ENCODE data around the gene LTV1. TPM values are rescaled to one million over a fixed set of nuclear protein-coding genes. Genes with fewer than 3 reads are reported as not detected.
"Not testable (repeated sequence)": the region's sequence is repeated elsewhere in the genome, so short reads cannot be mapped to it uniquely, and the experiment has no call there.

LTV1 gene
- total and polyA plus RNA-seq, 2 experiments from 2014 or later, result 22.7 to 29.1 TPM

- Histone ChIP-seq H3K79me2 (peaks cover 32% of the 10 kb centered on the region), H3K36me3 (replicated peaks; ENCODE audit: insufficient read depth, low read depth) (no peaks in the 10 kb centered on the region), H4K20me1 (ENCODE audit: insufficient read depth, poor library complexity, severe bottlenecking) (no peaks in the 10 kb centered on the region), H3K4me2 (peak overlapping the region; percentile 81), H3K9me3 (ENCODE audit: low read depth) (no peaks in the 10 kb centered on the region), H3K27ac (peak overlapping the region; percentile 75), H3K9me2 (replicated peaks; ENCODE audit: insufficient read depth) (no peaks in the 10 kb centered on the region), H2AFZ (peak overlapping the region; percentile 50), H3K4me1 (ENCODE audit: insufficient read depth) (peaks cover 11% of the 10 kb centered on the region), H3K4me3 (peak overlapping the region; percentile 40), H3K27me3 (no peaks in the 10 kb centered on the region)
- DNase-seq (ENCODE audit: low spot score), result no peak
- WGBS (ENCODE audit: low lambda C conversion rate, missing lambda C conversion rate), result 1% methylated on average over 9 of the region's 9 CpGs
- no peak for TF ChIP-seq EZH2 (IDR thresholded peaks at IDR 0.05; ENCODE audit: borderline replicate concordance)
- TF ChIP-seq EZH2phosphoT487 (IDR thresholded peaks at IDR 0.05; ENCODE audit: low read depth, severe bottlenecking, unreplicated experiment), result no peak
- no peak for TF ChIP-seq CTCF (IDR thresholded peaks at IDR 0.05; ENCODE audit: poor library complexity)
Observed at GRCh38 chr6:143843677-143843999, 500 bp downstream of the LTV1 start.

- no peak for TF ChIP-seq EZH2phosphoT487 (IDR thresholded peaks at IDR 0.05; ENCODE audit: low read depth, severe bottlenecking, unreplicated experiment)
- TF ChIP-seq CTCF (IDR thresholded peaks at IDR 0.05; ENCODE audit: poor library complexity), result no peak
- TF ChIP-seq EZH2 (IDR thresholded peaks at IDR 0.05; ENCODE audit: borderline replicate concordance), result no peak
- peak overlapping the region; percentile 75 for H3K27ac ChIP-seq
- peaks cover 8% of the 10 kb centered on the region for H3K4me1 ChIP-seq (ENCODE audit: insufficient read depth)
- peak overlapping the region; percentile 40 for H3K4me3 ChIP-seq
- H3K9me3 ChIP-seq (ENCODE audit: low read depth), result no peaks in the 10 kb centered on the region
- no peaks in the 10 kb centered on the region for H4K20me1 ChIP-seq (ENCODE audit: insufficient read depth, poor library complexity, severe bottlenecking)
- peaks cover 32% of the 10 kb centered on the region for H3K79me2 ChIP-seq
- H2AFZ ChIP-seq, result peak overlapping the region; percentile 50
- no peaks in the 10 kb centered on the region for H3K9me2 ChIP-seq (replicated peaks; ENCODE audit: insufficient read depth)
- no peaks in the 10 kb centered on the region for H3K36me3 ChIP-seq (replicated peaks; ENCODE audit: insufficient read depth, low read depth)
- peak overlapping the region; percentile 81 for H3K4me2 ChIP-seq
- H3K27me3 ChIP-seq, result no peaks in the 10 kb centered on the region
- WGBS (ENCODE audit: low lambda C conversion rate, missing lambda C conversion rate), result 28% methylated on average over 4 of the region's 4 CpGs
- peak; percentile 15 for DNase-seq (ENCODE audit: low spot score)
Observed at GRCh38 chr6:143844006-143844405, 868 bp downstream of the LTV1 start.

GRCh38 chr6:143845033-143845432 is 1.9 kb downstream of the LTV1 start:
- Histone ChIP-seq H3K4me3 (no peak overlapping the region), H4K20me1 (ENCODE audit: insufficient read depth, poor library complexity, severe bottlenecking) (no peaks in the 10 kb centered on the region), H3K9me2 (replicated peaks; ENCODE audit: insufficient read depth) (no peaks in the 10 kb centered on the region), H3K36me3 (replicated peaks; ENCODE audit: insufficient read depth, low read depth) (no peaks in the 10 kb centered on the region), H3K27ac (no peak overlapping the region), H3K9me3 (ENCODE audit: low read depth) (no peaks in the 10 kb centered on the region), H3K4me1 (ENCODE audit: insufficient read depth) (peaks cover 5% of the 10 kb centered on the region), H3K4me2 (no peak overlapping the region), H2AFZ (no peak overlapping the region), H3K79me2 (peaks cover 39% of the 10 kb centered on the region), H3K27me3 (no peaks in the 10 kb centered on the region)
- TF ChIP-seq EZH2phosphoT487 (IDR thresholded peaks at IDR 0.05; ENCODE audit: low read depth, severe bottlenecking, unreplicated experiment) (no peak), EZH2 (IDR thresholded peaks at IDR 0.05; ENCODE audit: borderline replicate concordance) (no peak), CTCF (IDR thresholded peaks at IDR 0.05; ENCODE audit: poor library complexity) (no peak)
- 90% methylated on average over 5 of the region's 5 CpGs for WGBS (ENCODE audit: low lambda C conversion rate, missing lambda C conversion rate)
- DNase-seq (ENCODE audit: low spot score), result no peak

- 93% methylated on average over 3 of the region's 3 CpGs for WGBS (ENCODE audit: low lambda C conversion rate, missing lambda C conversion rate)
- H3K27ac ChIP-seq; H3K4me3 ChIP-seq; H3K9me2 ChIP-seq (replicated peaks; ENCODE audit: insufficient read depth); H3K4me1 ChIP-seq (ENCODE audit: insufficient read depth); H3K27me3 ChIP-seq; H3K36me3 ChIP-seq (replicated peaks; ENCODE audit: insufficient read depth, low read depth); H3K9me3 ChIP-seq (ENCODE audit: low read depth); H4K20me1 ChIP-seq (ENCODE audit: insufficient read depth, poor library complexity, severe bottlenecking); H3K4me2 ChIP-seq; DNase-seq (ENCODE audit: low spot score); H2AFZ ChIP-seq: not testable (repeated sequence)
- peaks cover 46% of the 10 kb centered on the region for H3K79me2 ChIP-seq
Observed at GRCh38 chr6:143851706-143852105, 8.6 kb downstream of the LTV1 start.

- not testable (repeated sequence) for H3K9me2 ChIP-seq (replicated peaks; ENCODE audit: insufficient read depth); H3K4me1 ChIP-seq (ENCODE audit: insufficient read depth); H2AFZ ChIP-seq; H3K36me3 ChIP-seq (replicated peaks; ENCODE audit: insufficient read depth, low read depth); H3K4me3 ChIP-seq; H3K27me3 ChIP-seq; H4K20me1 ChIP-seq (ENCODE audit: insufficient read depth, poor library complexity, severe bottlenecking); H3K4me2 ChIP-seq; DNase-seq (ENCODE audit: low spot score); H3K27ac ChIP-seq; H3K9me3 ChIP-seq (ENCODE audit: low read depth)
- H3K79me2 ChIP-seq, result peaks cover 28% of the 10 kb centered on the region
- 93% methylated on average over 1 of the region's 1 CpG for WGBS (ENCODE audit: low lambda C conversion rate, missing lambda C conversion rate)
Observed at GRCh38 chr6:143855057-143855456, 11.9 kb downstream of the LTV1 start.

- H3K4me2 ChIP-seq; H4K20me1 ChIP-seq (ENCODE audit: insufficient read depth, poor library complexity, severe bottlenecking); H3K4me1 ChIP-seq (ENCODE audit: insufficient read depth); H3K9me3 ChIP-seq (ENCODE audit: low read depth); H3K4me3 ChIP-seq; H3K36me3 ChIP-seq (replicated peaks; ENCODE audit: insufficient read depth, low read depth); H3K27me3 ChIP-seq; H2AFZ ChIP-seq; H3K9me2 ChIP-seq (replicated peaks; ENCODE audit: insufficient read depth); H3K27ac ChIP-seq; DNase-seq (ENCODE audit: low spot score): not testable (repeated sequence)
- peaks cover 14% of the 10 kb centered on the region for H3K79me2 ChIP-seq
- WGBS (ENCODE audit: low lambda C conversion rate, missing lambda C conversion rate), result 100% methylated on average over 6 of the region's 6 CpGs
Observed at GRCh38 chr6:143856762-143857161, 13.6 kb downstream of the LTV1 start.
